HL-60 (cell line): ENCODE data around the gene YBEY.

Experiments used
- DNase-seq, 2 experiments: peaks; one replicate each; pipeline ENCODE4 v3.0.0-alpha.2; 2010 to 2020; ENCODE audit warnings: low read depth in 1 of 2, low spot score in 1 of 2
- H3K27ac ChIP-seq: fragments of 250-450 bp; sonication (Bioruptor Pico); replicated peaks from 2 replicates; pipeline ENCODE4 v1.5.1; 2020; ENCODE audit warnings: mild to moderate bottlenecking, moderate library complexity
- H3K27me3 ChIP-seq: fragments of 250-450 bp; sonication (Bioruptor Pico); 2 replicates; pipeline ENCODE4 v1.5.1; 2021; ENCODE audit warnings: mild to moderate bottlenecking, moderate library complexity; ENCODE audit not compliant: insufficient read depth, poor library complexity, severe bottlenecking
- H3K4me3 ChIP-seq: replicated peaks from 2 replicates; pipeline ENCODE4 v1.5.1; 2011; ENCODE audit warnings: mild to moderate bottlenecking, control low read depth, low read length; ENCODE audit not compliant: insufficient read depth
- GABPA ChIP-seq: IDR thresholded peaks from 2 replicates; pipeline ENCODE4 v1.6.1; 2012; ENCODE audit warnings: low read depth
- POLR2AphosphoS5 ChIP-seq: IDR thresholded peaks from 2 replicates; pipeline ENCODE4 v1.6.1; 2012; ENCODE audit warnings: low read depth
- SPI1 ChIP-seq: IDR thresholded peaks from 2 replicates; pipeline ENCODE4 v1.6.1; 2012; ENCODE audit warnings: low read depth, mild to moderate bottlenecking, borderline replicate concordance
- TF ChIP-seq, protein P1 (sequence below): IDR thresholded peaks from one replicate; pipeline ENCODE4 v1.5.1; 2011; ENCODE audit warnings: low read length, control low read depth, inconsistent platforms; ENCODE audit not compliant: insufficient read depth
- TF ChIP-seq, protein P2 (sequence below): IDR thresholded peaks from 2 replicates; pipeline ENCODE4 v1.6.1; 2012; ENCODE audit warnings: low read depth; ENCODE audit not compliant: insufficient replicate concordance

YBEY gene

DNA sequence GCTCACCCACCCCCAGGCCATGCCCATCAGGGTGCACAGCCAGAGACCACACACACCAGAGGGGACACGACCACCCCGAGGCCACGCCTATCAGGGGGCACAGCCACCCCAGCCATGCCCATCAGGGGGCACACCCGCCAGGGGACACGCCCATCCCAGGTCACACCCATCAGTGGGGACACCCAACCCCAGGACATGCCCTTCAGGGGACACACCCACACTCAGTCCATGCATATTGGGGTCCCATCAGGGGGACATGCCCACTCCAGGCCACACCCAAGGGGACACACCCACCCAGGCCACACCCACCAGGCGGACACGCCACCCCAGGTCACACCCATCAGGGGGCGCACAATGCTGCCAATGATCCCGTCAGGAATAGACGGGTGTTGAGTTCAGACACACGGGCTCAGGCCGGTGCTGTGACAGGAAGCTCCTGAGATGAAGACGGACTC, 21.4 kb upstream of the YBEY start:
- TF ChIP-seq SPI1 = no peak
- TF ChIP-seq, protein P1, sequence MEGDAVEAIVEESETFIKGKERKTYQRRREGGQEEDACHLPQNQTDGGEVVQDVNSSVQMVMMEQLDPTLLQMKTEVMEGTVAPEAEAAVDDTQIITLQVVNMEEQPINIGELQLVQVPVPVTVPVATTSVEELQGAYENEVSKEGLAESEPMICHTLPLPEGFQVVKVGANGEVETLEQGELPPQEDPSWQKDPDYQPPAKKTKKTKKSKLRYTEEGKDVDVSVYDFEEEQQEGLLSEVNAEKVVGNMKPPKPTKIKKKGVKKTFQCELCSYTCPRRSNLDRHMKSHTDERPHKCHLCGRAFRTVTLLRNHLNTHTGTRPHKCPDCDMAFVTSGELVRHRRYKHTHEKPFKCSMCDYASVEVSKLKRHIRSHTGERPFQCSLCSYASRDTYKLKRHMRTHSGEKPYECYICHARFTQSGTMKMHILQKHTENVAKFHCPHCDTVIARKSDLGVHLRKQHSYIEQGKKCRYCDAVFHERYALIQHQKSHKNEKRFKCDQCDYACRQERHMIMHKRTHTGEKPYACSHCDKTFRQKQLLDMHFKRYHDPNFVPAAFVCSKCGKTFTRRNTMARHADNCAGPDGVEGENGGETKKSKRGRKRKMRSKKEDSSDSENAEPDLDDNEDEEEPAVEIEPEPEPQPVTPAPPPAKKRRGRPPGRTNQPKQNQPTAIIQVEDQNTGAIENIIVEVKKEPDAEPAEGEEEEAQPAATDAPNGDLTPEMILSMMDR = no peak
- TF ChIP-seq, protein P2, sequence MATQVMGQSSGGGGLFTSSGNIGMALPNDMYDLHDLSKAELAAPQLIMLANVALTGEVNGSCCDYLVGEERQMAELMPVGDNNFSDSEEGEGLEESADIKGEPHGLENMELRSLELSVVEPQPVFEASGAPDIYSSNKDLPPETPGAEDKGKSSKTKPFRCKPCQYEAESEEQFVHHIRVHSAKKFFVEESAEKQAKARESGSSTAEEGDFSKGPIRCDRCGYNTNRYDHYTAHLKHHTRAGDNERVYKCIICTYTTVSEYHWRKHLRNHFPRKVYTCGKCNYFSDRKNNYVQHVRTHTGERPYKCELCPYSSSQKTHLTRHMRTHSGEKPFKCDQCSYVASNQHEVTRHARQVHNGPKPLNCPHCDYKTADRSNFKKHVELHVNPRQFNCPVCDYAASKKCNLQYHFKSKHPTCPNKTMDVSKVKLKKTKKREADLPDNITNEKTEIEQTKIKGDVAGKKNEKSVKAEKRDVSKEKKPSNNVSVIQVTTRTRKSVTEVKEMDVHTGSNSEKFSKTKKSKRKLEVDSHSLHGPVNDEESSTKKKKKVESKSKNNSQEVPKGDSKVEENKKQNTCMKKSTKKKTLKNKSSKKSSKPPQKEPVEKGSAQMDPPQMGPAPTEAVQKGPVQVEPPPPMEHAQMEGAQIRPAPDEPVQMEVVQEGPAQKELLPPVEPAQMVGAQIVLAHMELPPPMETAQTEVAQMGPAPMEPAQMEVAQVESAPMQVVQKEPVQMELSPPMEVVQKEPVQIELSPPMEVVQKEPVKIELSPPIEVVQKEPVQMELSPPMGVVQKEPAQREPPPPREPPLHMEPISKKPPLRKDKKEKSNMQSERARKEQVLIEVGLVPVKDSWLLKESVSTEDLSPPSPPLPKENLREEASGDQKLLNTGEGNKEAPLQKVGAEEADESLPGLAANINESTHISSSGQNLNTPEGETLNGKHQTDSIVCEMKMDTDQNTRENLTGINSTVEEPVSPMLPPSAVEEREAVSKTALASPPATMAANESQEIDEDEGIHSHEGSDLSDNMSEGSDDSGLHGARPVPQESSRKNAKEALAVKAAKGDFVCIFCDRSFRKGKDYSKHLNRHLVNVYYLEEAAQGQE = no peak
- no peak for TF ChIP-seq POLR2AphosphoS5
- TF ChIP-seq GABPA = no peak

DNA sequence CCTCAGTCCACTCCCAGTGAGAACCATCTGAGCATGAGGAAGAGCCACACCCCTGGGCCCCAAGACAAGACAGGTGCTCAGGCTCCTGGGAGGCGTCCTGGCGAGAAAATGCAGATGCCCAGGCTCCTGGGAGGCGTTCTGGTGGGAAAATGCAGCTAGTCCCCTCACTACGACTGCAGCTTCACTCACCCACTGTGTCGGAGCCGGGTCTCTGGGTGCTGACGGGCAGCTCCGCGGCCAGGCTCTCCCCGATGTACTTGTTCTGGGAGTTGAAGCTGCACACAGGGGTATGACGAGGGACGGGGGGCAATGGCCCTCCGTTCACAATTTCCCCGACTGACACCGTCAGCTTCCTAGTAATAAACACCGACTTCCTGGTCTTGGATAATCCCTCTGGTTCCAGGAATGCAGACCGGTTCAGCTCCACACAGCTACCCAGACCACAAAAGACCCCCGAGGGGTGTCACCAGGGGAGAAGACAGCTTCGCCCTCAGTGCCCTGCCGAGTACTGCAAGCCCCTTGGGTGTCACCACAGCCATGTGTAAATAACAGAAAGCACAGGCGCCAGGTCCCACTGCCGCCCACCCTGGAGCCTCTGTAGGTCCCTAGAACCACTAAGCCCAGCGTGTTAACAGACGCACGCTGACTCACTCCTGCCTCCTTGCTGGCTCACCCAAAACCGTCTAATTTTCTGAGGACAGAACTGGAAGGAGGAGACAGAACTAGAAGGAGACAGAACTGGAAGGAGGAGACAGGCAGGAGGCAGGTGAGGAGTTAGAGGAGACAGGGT, 20.2 kb upstream of the YBEY start:
- H3K27me3 ChIP-seq = no peaks in the 10 kb centered on the region
- no peak for DNase-seq
- H3K27ac ChIP-seq = no peak overlapping the region
- no peak overlapping the region for H3K4me3 ChIP-seq
- TF ChIP-seq SPI1 = no peak
- TF ChIP-seq, protein P1 = no peak

More for the DNA sequence above, 21.4 kb upstream of the YBEY start:
- no peaks in the 10 kb centered on the region for H3K27me3 ChIP-seq
- no peak overlapping the region for H3K27ac ChIP-seq
- DNase-seq = no peak
- H3K4me3 ChIP-seq = no peak overlapping the region

DNA sequence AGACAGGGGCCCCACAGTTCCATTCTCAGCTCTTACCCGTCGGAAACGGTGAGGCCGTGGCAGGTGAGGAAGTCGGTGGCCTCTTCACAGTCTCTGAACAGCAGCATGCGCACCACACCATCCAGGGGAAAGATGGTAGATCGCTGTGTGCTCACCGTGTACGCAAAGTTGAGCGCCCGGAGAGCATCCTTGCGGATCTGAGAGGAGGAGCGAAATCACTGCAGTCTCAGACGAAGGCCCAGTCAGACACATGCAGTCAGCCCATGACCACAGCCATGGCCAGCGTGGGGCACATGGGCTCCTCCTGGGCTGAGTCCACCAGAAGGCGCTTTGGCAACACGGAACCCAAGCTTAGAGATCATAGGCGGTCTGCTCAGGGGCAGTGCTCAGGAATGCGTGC, 19.2 kb upstream of the YBEY start:
- TF ChIP-seq GABPA (no peak), POLR2AphosphoS5 (no peak), SPI1 (no peak)
- TF ChIP-seq, protein P2 = no peak
- no peak overlapping the region for H3K27ac ChIP-seq
- no peak for DNase-seq
- H3K4me3 ChIP-seq = no peak overlapping the region
- H3K27me3 ChIP-seq = no peaks in the 10 kb centered on the region

DNA sequence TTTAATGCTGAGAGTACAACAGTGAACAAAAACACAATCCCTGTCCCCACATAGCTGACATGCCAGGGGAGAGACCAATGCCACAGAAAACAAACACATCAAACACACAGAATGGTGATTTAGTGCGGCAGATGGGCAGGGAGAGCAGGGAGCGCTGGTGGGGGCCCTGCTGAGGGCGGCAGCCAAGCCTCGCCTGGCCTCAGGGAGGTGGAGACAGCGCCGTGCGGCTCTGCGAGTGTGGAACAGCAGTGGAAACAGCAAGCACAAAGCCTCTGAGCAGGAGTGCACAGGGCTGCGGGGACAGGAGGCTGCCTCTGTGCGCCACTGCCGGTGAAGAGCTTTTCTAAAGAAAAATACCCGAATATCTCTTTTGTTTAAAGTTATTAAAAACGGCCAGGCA, 17.8 kb upstream of the YBEY start:
- H3K4me3 ChIP-seq = no peak overlapping the region
- H3K27me3 ChIP-seq = no peaks in the 10 kb centered on the region
- no peak overlapping the region for H3K27ac ChIP-seq
- DNase-seq = no peak
- no peak for TF ChIP-seq SPI1
- no peak for TF ChIP-seq GABPA
- TF ChIP-seq, protein P1 = no peak
